ENCODE measurements around the gene TMEM242.

DNA sequence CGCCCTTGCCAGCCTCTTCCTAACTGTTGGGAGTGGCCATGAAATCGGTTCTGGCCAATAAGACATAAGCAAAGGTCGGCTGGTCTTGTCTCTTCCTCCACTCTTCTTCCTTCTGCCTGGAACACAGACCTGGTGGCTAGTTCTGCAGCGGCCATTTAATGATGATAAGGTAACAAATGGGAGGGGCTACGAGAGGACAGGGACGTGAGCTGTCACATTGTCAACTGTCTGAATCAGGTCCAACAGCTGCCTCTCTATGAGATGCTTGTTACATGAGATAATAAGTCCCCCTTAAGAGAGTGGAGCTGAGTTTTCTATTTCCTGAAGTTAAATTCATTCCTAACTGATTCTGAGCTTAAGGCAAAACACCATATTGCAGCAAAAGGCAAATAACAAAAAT lies 12.5 kb upstream of the TMEM242 start:
- no peak for TF ChIP-seq JUN (IDR thresholded peaks at IDR 0.05; ENCODE audit: borderline replicate concordance, insufficient read depth, insufficient read length, low read depth)
- TF ChIP-seq, protein P1, sequence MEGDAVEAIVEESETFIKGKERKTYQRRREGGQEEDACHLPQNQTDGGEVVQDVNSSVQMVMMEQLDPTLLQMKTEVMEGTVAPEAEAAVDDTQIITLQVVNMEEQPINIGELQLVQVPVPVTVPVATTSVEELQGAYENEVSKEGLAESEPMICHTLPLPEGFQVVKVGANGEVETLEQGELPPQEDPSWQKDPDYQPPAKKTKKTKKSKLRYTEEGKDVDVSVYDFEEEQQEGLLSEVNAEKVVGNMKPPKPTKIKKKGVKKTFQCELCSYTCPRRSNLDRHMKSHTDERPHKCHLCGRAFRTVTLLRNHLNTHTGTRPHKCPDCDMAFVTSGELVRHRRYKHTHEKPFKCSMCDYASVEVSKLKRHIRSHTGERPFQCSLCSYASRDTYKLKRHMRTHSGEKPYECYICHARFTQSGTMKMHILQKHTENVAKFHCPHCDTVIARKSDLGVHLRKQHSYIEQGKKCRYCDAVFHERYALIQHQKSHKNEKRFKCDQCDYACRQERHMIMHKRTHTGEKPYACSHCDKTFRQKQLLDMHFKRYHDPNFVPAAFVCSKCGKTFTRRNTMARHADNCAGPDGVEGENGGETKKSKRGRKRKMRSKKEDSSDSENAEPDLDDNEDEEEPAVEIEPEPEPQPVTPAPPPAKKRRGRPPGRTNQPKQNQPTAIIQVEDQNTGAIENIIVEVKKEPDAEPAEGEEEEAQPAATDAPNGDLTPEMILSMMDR (IDR thresholded peaks at IDR 0.05; ENCODE audit: extremely low read depth in 1 of 2, insufficient read depth in 1 of 2, low read depth in 1 of 2, low read length in 2 of 2): no peak
- no peak for TF ChIP-seq EZH2 (IDR thresholded peaks at IDR 0.05; ENCODE audit: borderline replicate concordance, low read depth, low read length, severe bottlenecking)
- TF ChIP-seq POLR2A (IDR thresholded peaks at IDR 0.05; ENCODE audit: low read depth, low read length): no peak
- no peak for TF ChIP-seq POLR2AphosphoS5 (IDR thresholded peaks at IDR 0.05; ENCODE audit: insufficient read depth, low read depth, low read length)

All from endothelial cell of umbilical vein (primary cell).